WI38 (cell line): Measurements from ENCODE around the gene SPI1.
A peak's percentile ranks its signal among the peaks of the same experiment; 100 is the strongest.

Experiments used
- H3K4me3 ChIP-seq: 2 replicates; pipeline ENCODE4 v1.5.1; 2011; ENCODE audit warnings: low read depth, mild to moderate bottlenecking, control low read depth, low read length
- CTCF ChIP-seq: IDR thresholded peaks from 2 replicates; pipeline ENCODE4 v1.5.1; 2012; ENCODE audit warnings: low read depth, mild to moderate bottlenecking, control low read depth, low read length

Gene SPI1

GRCh38 chr11:47400768-47401279 is 22.5 kb upstream of the SPI1 start:
- no peak overlapping the region for H3K4me3 ChIP-seq
- no peak for TF ChIP-seq CTCF

GRCh38 chr11:47399860-47400767 is 21.8 kb upstream of the SPI1 start:
- peak overlapping the region; percentile 53 for H3K4me3 ChIP-seq
- TF ChIP-seq CTCF, result no peak

GRCh38 chr11:47398551-47398950 is 20.2 kb upstream of the SPI1 start:
- no peak overlapping the region for H3K4me3 ChIP-seq
- no peak for TF ChIP-seq CTCF

- no peak for TF ChIP-seq CTCF
- no peak overlapping the region for H3K4me3 ChIP-seq
Observed at GRCh38 chr11:47398011-47398410, 19.7 kb upstream of the SPI1 start.

GRCh38 chr11:47396049-47396320 is 17.6 kb upstream of the SPI1 start:
- H3K4me3 ChIP-seq, result no peak overlapping the region
- TF ChIP-seq CTCF, result no peak

GRCh38 chr11:47395223-47396048 is 17.1 kb upstream of the SPI1 start:
- no peak for TF ChIP-seq CTCF
- no peak overlapping the region for H3K4me3 ChIP-seq
